ENCODE results near the gene MYPN.

Gene MYPN

GRCh38 chr10:68146133-68146532 is 36.8 kb downstream of the MYPN start:
- H3K27ac Mint-ChIP-seq, result no peak overlapping the region
- no peak overlapping the region for H3K4me3 Mint-ChIP-seq
- H3K27me3 Mint-ChIP-seq (ENCODE audit: low read depth), result peaks cover 1% of the 10 kb centered on the region
- no peaks in the 10 kb centered on the region for H3K9me3 Mint-ChIP-seq
- no peaks in the 10 kb centered on the region for H3K36me3 Mint-ChIP-seq (ENCODE audit: low read depth)
- no peak for TF ChIP-seq CTCF (IDR thresholded peaks at IDR 0.05; ENCODE audit: unreplicated experiment in 3 of 3)
- H3K4me1 Mint-ChIP-seq, result peaks cover 44% of the 10 kb centered on the region

- TF ChIP-seq CTCF (IDR thresholded peaks at IDR 0.05; ENCODE audit: unreplicated experiment in 3 of 3), result no peak
- Mint-ChIP-seq H3K4me3 (no peak overlapping the region), H3K36me3 (ENCODE audit: low read depth) (no peaks in the 10 kb centered on the region), H3K9me3 (no peaks in the 10 kb centered on the region), H3K27me3 (ENCODE audit: low read depth) (peaks cover 3% of the 10 kb centered on the region), H3K27ac (peak overlapping the region in 2 of 3 experiments; percentile 56 to 58), H3K4me1 (peaks cover 57% of the 10 kb centered on the region)
These were observed 42.2 kb downstream of the MYPN start for GRCh38 chr10:68151453-68151852.

- Mint-ChIP-seq H3K27ac (peak overlapping the region; percentile 85 to 93 (median 92)), H3K4me1 (peaks cover 41% of the 10 kb centered on the region), H3K27me3 (ENCODE audit: low read depth) (peaks cover 3% of the 10 kb centered on the region), H3K4me3 (peak overlapping the region; percentile 46 to 63 (median 61)), H3K36me3 (ENCODE audit: low read depth) (no peaks in the 10 kb centered on the region), H3K9me3 (no peaks in the 10 kb centered on the region)
- TF ChIP-seq CTCF (IDR thresholded peaks at IDR 0.05; ENCODE audit: unreplicated experiment in 3 of 3), result no peak
These were observed 44.4 kb downstream of the MYPN start for GRCh38 chr10:68153473-68154210.

- H3K4me3 Mint-ChIP-seq, result peak overlapping the region; percentile 46 to 63 (median 61)
- no peaks in the 10 kb centered on the region for H3K9me3 Mint-ChIP-seq
- H3K27ac Mint-ChIP-seq, result peak overlapping the region; percentile 85 to 93 (median 92)
- peaks cover 41% of the 10 kb centered on the region for H3K4me1 Mint-ChIP-seq
- TF ChIP-seq CTCF (IDR thresholded peaks at IDR 0.05; ENCODE audit: unreplicated experiment in 3 of 3), result no peak
- no peaks in the 10 kb centered on the region for H3K36me3 Mint-ChIP-seq (ENCODE audit: low read depth)
- peaks cover 3% of the 10 kb centered on the region for H3K27me3 Mint-ChIP-seq (ENCODE audit: low read depth)
These were observed 44.9 kb downstream of the MYPN start for GRCh38 chr10:68154211-68154497.

GRCh38 chr10:68155615-68156210 is 46.4 kb downstream of the MYPN start:
- no peak overlapping the region for H3K27ac Mint-ChIP-seq
- peaks cover 41% of the 10 kb centered on the region for H3K4me1 Mint-ChIP-seq
- TF ChIP-seq CTCF (IDR thresholded peaks at IDR 0.05; ENCODE audit: unreplicated experiment in 3 of 3), result no peak
- peaks cover 3% of the 10 kb centered on the region for H3K27me3 Mint-ChIP-seq (ENCODE audit: low read depth)
- no peaks in the 10 kb centered on the region for H3K36me3 Mint-ChIP-seq (ENCODE audit: low read depth)
- no peak overlapping the region for H3K4me3 Mint-ChIP-seq
- no peaks in the 10 kb centered on the region for H3K9me3 Mint-ChIP-seq
